Astrocyte (in vitro differentiated cells and primary cell): ENCODE data around the gene NCOR1. TPM values are rescaled to one million over a fixed set of nuclear protein-coding genes. Genes with fewer than 3 reads are reported as not detected.
A peak's percentile ranks its signal among the peaks of the same experiment; 100 is the strongest.

Experiments used
- DNase-seq: peaks from one replicate; pipeline ENCODE4 v3.0.0-alpha.2; 2010; ENCODE audit warnings: low read depth
- FAIRE-seq: peaks from 2 replicates; lab custom pipeline; 2011; peaks lifted over from hg19 to GRCh38; lab: Jason Lieb, UNC
- H2AFZ ChIP-seq: 2 replicates; pipeline ENCODE4 v1.6.0; 2012; ENCODE audit warnings: low read depth, low read length, inconsistent platforms
- H3K27ac ChIP-seq: 2 replicates; pipeline ENCODE4 v1.5.1; 2011; ENCODE audit warnings: low read depth, low read length, inconsistent platforms
- H3K27me3 ChIP-seq: 2 replicates; pipeline ENCODE4 v1.6.0; 2011; ENCODE audit warnings: low read length, inconsistent platforms; ENCODE audit not compliant: insufficient read depth
- H3K36me3 ChIP-seq: 2 replicates; pipeline ENCODE4 v1.5.1; 2011; ENCODE audit warnings: low read length, inconsistent platforms; ENCODE audit not compliant: insufficient read depth
- H3K4me1 ChIP-seq: 2 replicates; pipeline ENCODE4 v1.5.1; 2011; ENCODE audit warnings: low read length, inconsistent platforms; ENCODE audit not compliant: insufficient read depth
- H3K4me2 ChIP-seq: 2 replicates; pipeline ENCODE4 v1.6.0; 2012; ENCODE audit warnings: low read length, inconsistent platforms
- H3K4me3 ChIP-seq: 2 replicates; pipeline ENCODE4 v1.5.1; 2011; ENCODE audit warnings: low read depth, mild to moderate bottlenecking, low read length, inconsistent platforms; ENCODE audit not compliant: insufficient read depth
- H3K79me2 ChIP-seq: 2 replicates; pipeline ENCODE4 v1.6.0; 2012; ENCODE audit warnings: mild to moderate bottlenecking, low read length, inconsistent platforms; ENCODE audit not compliant: insufficient read depth
- H3K9ac ChIP-seq: 2 replicates; pipeline ENCODE4 v1.6.0; 2012; ENCODE audit warnings: mild to moderate bottlenecking, low read length, inconsistent platforms
- H3K9me3 ChIP-seq: 2 replicates; pipeline ENCODE4 v1.5.1; 2012; ENCODE audit warnings: low read depth, mild to moderate bottlenecking, low read length, inconsistent platforms; ENCODE audit not compliant: insufficient read depth
- H4K20me1 ChIP-seq: 2 replicates; pipeline ENCODE4 v1.6.0; 2012; ENCODE audit warnings: low read length, inconsistent platforms; ENCODE audit not compliant: insufficient read depth
- H3K27ac Mint-ChIP-seq: one replicate; pipeline ENCODE4 v1.8.0; 2021; ENCODE audit warnings: mild to moderate bottlenecking, mixed read lengths; ENCODE audit not compliant: unreplicated experiment
- H3K27me3 Mint-ChIP-seq: one replicate; pipeline ENCODE4 v1.8.0; 2021; ENCODE audit warnings: low read depth, mixed read lengths; ENCODE audit not compliant: unreplicated experiment
- H3K36me3 Mint-ChIP-seq: one replicate; pipeline ENCODE4 v1.8.0; 2021; ENCODE audit warnings: low read depth, mixed read lengths; ENCODE audit not compliant: unreplicated experiment
- H3K4me1 Mint-ChIP-seq: one replicate; pipeline ENCODE4 v1.8.0; 2021; ENCODE audit warnings: low read depth, mixed read lengths; ENCODE audit not compliant: unreplicated experiment
- H3K4me3 Mint-ChIP-seq: one replicate; pipeline ENCODE4 v1.8.0; 2021; ENCODE audit warnings: mild to moderate bottlenecking, moderate library complexity, mixed read lengths; ENCODE audit not compliant: unreplicated experiment
- H3K9me3 Mint-ChIP-seq: one replicate; pipeline ENCODE4 v1.8.0; 2021; ENCODE audit warnings: mild to moderate bottlenecking, mixed read lengths; ENCODE audit not compliant: unreplicated experiment
- EZH2 ChIP-seq: IDR thresholded peaks from 2 replicates; pipeline ENCODE4 v1.6.1; 2012; ENCODE audit warnings: mild to moderate bottlenecking, low read length, inconsistent platforms; ENCODE audit not compliant: insufficient read depth
- total RNA-seq: library from RNA; stranded (reverse); gene quantifications from 2 replicates; pipeline ENCODE4 v1.2.1, GENCODE V29; 2021
- TF ChIP-seq, protein P1 (sequence below): IDR thresholded peaks from 2 replicates; pipeline ENCODE4 v1.5.1; 2011; ENCODE audit warnings: low read depth, mild to moderate bottlenecking, inconsistent platforms, low read length, moderate library complexity; ENCODE audit not compliant: insufficient read depth

The NCOR1 gene
- total RNA-seq, 1 donor from 2014 or later = 119 TPM

DNA sequence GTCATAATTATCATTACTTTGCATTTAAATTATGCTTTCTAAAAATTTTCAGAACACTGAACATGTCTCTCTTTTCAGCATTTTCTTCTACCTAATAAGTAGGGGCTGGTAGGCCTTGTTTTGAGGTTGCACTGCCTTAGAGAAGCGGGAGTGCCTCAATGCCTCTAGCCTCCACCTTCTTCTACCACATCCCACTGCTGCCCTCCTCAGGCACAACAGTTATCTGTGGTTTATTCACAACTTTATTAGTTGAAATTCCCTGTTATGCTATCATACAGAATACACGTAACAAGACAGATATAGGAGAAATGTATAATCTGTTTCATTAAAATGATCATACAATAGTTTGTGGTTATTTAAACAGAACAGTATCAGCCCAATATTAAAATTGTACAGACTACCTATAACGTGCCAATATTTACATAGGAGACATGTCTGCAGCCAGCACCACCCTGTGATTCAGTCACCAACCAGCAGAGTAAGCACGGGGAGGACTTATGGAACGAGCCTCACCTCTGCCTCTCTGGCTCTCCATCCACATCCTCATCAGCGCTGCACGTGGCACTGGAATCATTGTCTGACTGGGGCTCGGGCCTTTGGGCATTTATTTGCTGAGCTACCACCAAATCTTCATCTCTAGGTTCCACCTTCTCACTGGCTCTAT lies 114.5 kb downstream of the NCOR1 start:
- FAIRE-seq (no peak), DNase-seq (no peak)
- Histone ChIP-seq H4K20me1 (peaks cover 19% of the 10 kb centered on the region), H3K9me3 (no peaks in the 10 kb centered on the region), H3K27ac (no peak overlapping the region), H3K4me3 (no peak overlapping the region), H3K4me1 (no peaks in the 10 kb centered on the region), H3K36me3 (peaks cover 48% of the 10 kb centered on the region), H3K27me3 (no peaks in the 10 kb centered on the region), H3K79me2 (peaks cover 32% of the 10 kb centered on the region), H2AFZ (no peak overlapping the region), H3K4me2 (no peak overlapping the region), H3K9ac (no peak overlapping the region)
- Mint-ChIP-seq H3K27ac (no peak overlapping the region), H3K27me3 (no peaks in the 10 kb centered on the region), H3K4me1 (no peaks in the 10 kb centered on the region), H3K4me3 (no peak overlapping the region), H3K9me3 (no peaks in the 10 kb centered on the region), H3K36me3 (peaks cover 37% of the 10 kb centered on the region)
- no peak for TF ChIP-seq EZH2
- TF ChIP-seq, protein P1, sequence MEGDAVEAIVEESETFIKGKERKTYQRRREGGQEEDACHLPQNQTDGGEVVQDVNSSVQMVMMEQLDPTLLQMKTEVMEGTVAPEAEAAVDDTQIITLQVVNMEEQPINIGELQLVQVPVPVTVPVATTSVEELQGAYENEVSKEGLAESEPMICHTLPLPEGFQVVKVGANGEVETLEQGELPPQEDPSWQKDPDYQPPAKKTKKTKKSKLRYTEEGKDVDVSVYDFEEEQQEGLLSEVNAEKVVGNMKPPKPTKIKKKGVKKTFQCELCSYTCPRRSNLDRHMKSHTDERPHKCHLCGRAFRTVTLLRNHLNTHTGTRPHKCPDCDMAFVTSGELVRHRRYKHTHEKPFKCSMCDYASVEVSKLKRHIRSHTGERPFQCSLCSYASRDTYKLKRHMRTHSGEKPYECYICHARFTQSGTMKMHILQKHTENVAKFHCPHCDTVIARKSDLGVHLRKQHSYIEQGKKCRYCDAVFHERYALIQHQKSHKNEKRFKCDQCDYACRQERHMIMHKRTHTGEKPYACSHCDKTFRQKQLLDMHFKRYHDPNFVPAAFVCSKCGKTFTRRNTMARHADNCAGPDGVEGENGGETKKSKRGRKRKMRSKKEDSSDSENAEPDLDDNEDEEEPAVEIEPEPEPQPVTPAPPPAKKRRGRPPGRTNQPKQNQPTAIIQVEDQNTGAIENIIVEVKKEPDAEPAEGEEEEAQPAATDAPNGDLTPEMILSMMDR = no peak

DNA sequence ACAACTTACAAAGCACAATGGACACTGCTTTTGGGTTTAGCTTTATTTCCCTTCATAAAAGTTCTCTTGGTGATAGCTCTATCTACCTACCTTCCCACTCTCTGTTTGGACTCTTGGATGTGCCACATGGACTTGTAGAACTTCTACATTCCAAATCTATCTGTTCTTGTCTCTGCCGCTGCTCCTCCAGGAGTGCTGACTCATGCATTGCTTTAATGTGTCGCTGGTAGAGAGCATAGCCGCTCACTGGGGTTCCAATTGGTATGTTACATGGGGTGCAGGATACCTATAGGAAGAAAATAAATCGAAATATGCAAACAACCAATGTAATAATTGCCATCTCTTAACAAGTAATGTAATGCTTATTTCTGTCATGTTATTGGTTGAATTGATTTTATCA lies 123.6 kb downstream of the NCOR1 start:
- H3K4me1 Mint-ChIP-seq = peaks cover 7% of the 10 kb centered on the region
- no peaks in the 10 kb centered on the region for H3K9me3 Mint-ChIP-seq
- H4K20me1 ChIP-seq = peaks cover 13% of the 10 kb centered on the region
- H3K27ac ChIP-seq = no peak overlapping the region
- no peak overlapping the region for H3K4me3 Mint-ChIP-seq
- peaks cover 11% of the 10 kb centered on the region for H3K79me2 ChIP-seq
- peaks cover 25% of the 10 kb centered on the region for H3K36me3 Mint-ChIP-seq
- H3K4me3 ChIP-seq = no peak overlapping the region
- no peaks in the 10 kb centered on the region for H3K9me3 ChIP-seq
- H3K36me3 ChIP-seq = peaks cover 36% of the 10 kb centered on the region
- H3K27ac Mint-ChIP-seq = peak overlapping the region; percentile 91
- no peak for DNase-seq
- no peak overlapping the region for H2AFZ ChIP-seq
- H3K27me3 ChIP-seq = no peaks in the 10 kb centered on the region
- no peak overlapping the region for H3K4me2 ChIP-seq
- no peaks in the 10 kb centered on the region for H3K4me1 ChIP-seq
- TF ChIP-seq, protein P1 = no peak
- no peak for TF ChIP-seq EZH2
- H3K27me3 Mint-ChIP-seq = no peaks in the 10 kb centered on the region
- FAIRE-seq = no peak
- no peak overlapping the region for H3K9ac ChIP-seq

DNA sequence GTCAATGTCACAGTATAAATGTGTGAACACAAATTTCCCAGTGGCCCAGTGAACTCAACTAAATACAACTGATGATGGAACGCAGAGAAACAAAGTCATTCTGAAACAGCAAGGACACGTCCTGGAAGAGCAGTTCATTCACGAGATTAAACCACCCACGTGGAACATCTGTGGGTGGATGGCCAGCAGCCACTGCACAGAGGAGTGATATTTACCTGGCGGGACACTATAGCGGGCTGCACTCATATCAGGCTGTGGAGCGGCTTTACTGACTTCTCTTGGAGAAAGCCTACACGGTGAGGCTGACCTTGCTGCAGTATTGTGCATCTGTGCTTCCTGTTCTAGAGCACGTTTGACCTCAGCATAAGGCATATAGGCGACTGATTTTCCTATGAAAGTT lies 128.4 kb downstream of the NCOR1 start:
- Histone ChIP-seq H2AFZ (no peak overlapping the region), H3K4me3 (no peak overlapping the region), H3K4me2 (no peak overlapping the region), H3K27ac (no peak overlapping the region), H4K20me1 (peaks cover 18% of the 10 kb centered on the region), H3K79me2 (peaks cover 31% of the 10 kb centered on the region), H3K36me3 (peaks cover 36% of the 10 kb centered on the region), H3K4me1 (peaks cover 7% of the 10 kb centered on the region), H3K9me3 (no peaks in the 10 kb centered on the region), H3K9ac (no peak overlapping the region), H3K27me3 (no peaks in the 10 kb centered on the region)
- Mint-ChIP-seq H3K4me1 (peaks cover 5% of the 10 kb centered on the region), H3K4me3 (no peak overlapping the region), H3K27me3 (no peaks in the 10 kb centered on the region), H3K27ac (no peak overlapping the region), H3K36me3 (peaks cover 22% of the 10 kb centered on the region), H3K9me3 (peaks cover 3% of the 10 kb centered on the region)
- FAIRE-seq (no peak), DNase-seq (no peak)
- TF ChIP-seq EZH2 = no peak
- TF ChIP-seq, protein P1 = no peak
